HG03520 (cell line): ENCODE measurements around the gene CHRM1.
"Not testable (repeated sequence)": the region's sequence is repeated elsewhere in the genome, so short reads cannot be mapped to it uniquely, and the experiment has no call there.

Experiments
- ATAC-seq: cut with Tn5 transposase; IDR thresholded peaks from one replicate; pipeline ENCODE4 v1.9.1; 2021; ENCODE audit warnings: mild to moderate bottlenecking, moderate library complexity; ENCODE audit not compliant: unreplicated experiment

The CHRM1 gene

GRCh38 chr11:62921201-62921572 is at the start of gene CHRM1:
Gene CHRM1, minus strand, starts transcription at chr11:62921363. Its CDS starts 10,263 bp downstream, at chr11:62911100.
- ATAC-seq = no peak

GRCh38 chr11:62965574-62965973 is 44.4 kb upstream of the CHRM1 start:
- no peak for ATAC-seq

GRCh38 chr11:62962391-62962790 is 41.2 kb upstream of the CHRM1 start:
- no peak for ATAC-seq

GRCh38 chr11:62961017-62961570 is 39.9 kb upstream of the CHRM1 start:
- ATAC-seq = no peak

GRCh38 chr11:62959422-62959980 is 38.3 kb upstream of the CHRM1 start:
- no peak for ATAC-seq

- ATAC-seq = no peak
Observed at GRCh38 chr11:62958547-62959421, 37.6 kb upstream of the CHRM1 start.

- ATAC-seq = no peak
Observed at GRCh38 chr11:62957147-62957546, 36.0 kb upstream of the CHRM1 start.

- ATAC-seq = no peak
Observed at GRCh38 chr11:62954478-62954877, 33.3 kb upstream of the CHRM1 start.

GRCh38 chr11:62953811-62954210 is 32.6 kb upstream of the CHRM1 start:
- ATAC-seq = no peak

- no peak for ATAC-seq
Observed at GRCh38 chr11:62948765-62949320, 27.7 kb upstream of the CHRM1 start.

GRCh38 chr11:62945538-62945937 is 24.4 kb upstream of the CHRM1 start:
- ATAC-seq = not testable (repeated sequence)

- not testable (repeated sequence) for ATAC-seq
Observed at GRCh38 chr11:62937528-62937927, 16.4 kb upstream of the CHRM1 start.

- ATAC-seq = no peak
Observed at GRCh38 chr11:62934496-62934785, 13.3 kb upstream of the CHRM1 start.

GRCh38 chr11:62933750-62934495 is 12.8 kb upstream of the CHRM1 start:
- no peak for ATAC-seq

GRCh38 chr11:62933285-62933684 is 12.1 kb upstream of the CHRM1 start:
- ATAC-seq = no peak

- no peak for ATAC-seq
Observed at GRCh38 chr11:62931499-62932278, 10.5 kb upstream of the CHRM1 start.

- ATAC-seq = no peak
Observed at GRCh38 chr11:62930666-62931065, 9.5 kb upstream of the CHRM1 start.

GRCh38 chr11:62930157-62930556 is 9.0 kb upstream of the CHRM1 start:
- ATAC-seq = no peak

GRCh38 chr11:62928011-62928410 is 6.8 kb upstream of the CHRM1 start:
- ATAC-seq = no peak

GRCh38 chr11:62926680-62927455 is 5.7 kb upstream of the CHRM1 start:
- ATAC-seq = no peak
